ENCODE data around the gene GLTPD2. TPM values are rescaled to one million over a fixed set of nuclear protein-coding genes. Genes with fewer than 3 reads are reported as not detected.

GLTPD2 gene
- total and polyA plus RNA-seq, 2 experiments from 2014 or later: 0.47 to 1.3 TPM

DNA sequence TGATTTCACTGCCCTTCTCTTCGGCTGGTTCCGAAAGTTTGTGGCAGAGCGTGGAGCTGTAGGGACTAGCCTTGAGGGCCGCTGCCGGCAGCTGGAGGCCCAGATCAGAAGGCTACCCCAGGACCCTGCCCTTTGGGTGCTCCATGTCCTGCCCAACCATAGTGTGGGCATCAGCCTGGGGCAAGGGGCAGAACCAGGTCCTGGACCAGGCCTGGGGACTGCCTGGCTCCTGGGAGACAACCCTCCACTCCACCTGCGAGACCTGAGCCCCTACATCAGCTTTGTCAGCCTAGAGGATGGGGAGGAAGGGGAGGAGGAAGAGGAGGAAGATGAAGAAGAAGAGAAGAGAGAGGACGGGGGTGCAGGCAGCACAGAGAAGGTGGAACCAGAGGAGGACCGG is 48.2 kb upstream of the GLTPD2 start:
- H3K4me3 Mint-ChIP-seq: peak overlapping the region; percentile 70
- H3K4me2 ChIP-seq: no peak overlapping the region
- H3K27ac Mint-ChIP-seq: no peak overlapping the region
- H3K9me3 Mint-ChIP-seq: no peaks in the 10 kb centered on the region; the same call in 1 of the 3 replicates
- DNase-seq (ENCODE audit: low spot score): no peak
- no peaks in the 10 kb centered on the region for H3K36me3 ChIP-seq (ENCODE audit: insufficient read depth)
- peaks cover 9% of the 10 kb centered on the region; the same call in 1 of the 2 replicates for H3K4me1 ChIP-seq (ENCODE audit: insufficient read depth)
- H3K27me3 ChIP-seq (ENCODE audit: insufficient read depth): peaks cover 72% of the 10 kb centered on the region
- H3F3A ChIP-seq (replicated peaks; ENCODE audit: low read depth): peaks cover 13% of the 10 kb centered on the region; the same call in 1 of the 2 replicates
- no peak for ATAC-seq
- no peak for TF ChIP-seq ZNF331 (CRISPR knock-in tag; IDR thresholded peaks at IDR 0.05; ENCODE audit: low read depth)
- TF ChIP-seq STAT1 (IDR thresholded peaks at IDR 0.05; ENCODE audit: unreplicated experiment): no peak
- TF ChIP-seq CREB1 (CRISPR knock-in tag; IDR thresholded peaks at IDR 0.05; ENCODE audit: low read depth): no peak
- no peak for TF ChIP-seq NANOG (IDR thresholded peaks at IDR 0.05; ENCODE audit: borderline replicate concordance)
- TF ChIP-seq, protein P1, sequence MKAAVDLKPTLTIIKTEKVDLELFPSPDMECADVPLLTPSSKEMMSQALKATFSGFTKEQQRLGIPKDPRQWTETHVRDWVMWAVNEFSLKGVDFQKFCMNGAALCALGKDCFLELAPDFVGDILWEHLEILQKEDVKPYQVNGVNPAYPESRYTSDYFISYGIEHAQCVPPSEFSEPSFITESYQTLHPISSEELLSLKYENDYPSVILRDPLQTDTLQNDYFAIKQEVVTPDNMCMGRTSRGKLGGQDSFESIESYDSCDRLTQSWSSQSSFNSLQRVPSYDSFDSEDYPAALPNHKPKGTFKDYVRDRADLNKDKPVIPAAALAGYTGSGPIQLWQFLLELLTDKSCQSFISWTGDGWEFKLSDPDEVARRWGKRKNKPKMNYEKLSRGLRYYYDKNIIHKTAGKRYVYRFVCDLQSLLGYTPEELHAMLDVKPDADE (IDR thresholded peaks at IDR 0.05): no peak
- TF ChIP-seq EZH2phosphoT487 (IDR thresholded peaks at IDR 0.05; ENCODE audit: unreplicated experiment): no peak
- TF ChIP-seq EZH2 (IDR thresholded peaks at IDR 0.05; ENCODE audit: low read depth, unreplicated experiment): no peak
- TF ChIP-seq JUNB (IDR thresholded peaks at IDR 0.05; ENCODE audit: unreplicated experiment): no peak
- TF ChIP-seq, protein P2, sequence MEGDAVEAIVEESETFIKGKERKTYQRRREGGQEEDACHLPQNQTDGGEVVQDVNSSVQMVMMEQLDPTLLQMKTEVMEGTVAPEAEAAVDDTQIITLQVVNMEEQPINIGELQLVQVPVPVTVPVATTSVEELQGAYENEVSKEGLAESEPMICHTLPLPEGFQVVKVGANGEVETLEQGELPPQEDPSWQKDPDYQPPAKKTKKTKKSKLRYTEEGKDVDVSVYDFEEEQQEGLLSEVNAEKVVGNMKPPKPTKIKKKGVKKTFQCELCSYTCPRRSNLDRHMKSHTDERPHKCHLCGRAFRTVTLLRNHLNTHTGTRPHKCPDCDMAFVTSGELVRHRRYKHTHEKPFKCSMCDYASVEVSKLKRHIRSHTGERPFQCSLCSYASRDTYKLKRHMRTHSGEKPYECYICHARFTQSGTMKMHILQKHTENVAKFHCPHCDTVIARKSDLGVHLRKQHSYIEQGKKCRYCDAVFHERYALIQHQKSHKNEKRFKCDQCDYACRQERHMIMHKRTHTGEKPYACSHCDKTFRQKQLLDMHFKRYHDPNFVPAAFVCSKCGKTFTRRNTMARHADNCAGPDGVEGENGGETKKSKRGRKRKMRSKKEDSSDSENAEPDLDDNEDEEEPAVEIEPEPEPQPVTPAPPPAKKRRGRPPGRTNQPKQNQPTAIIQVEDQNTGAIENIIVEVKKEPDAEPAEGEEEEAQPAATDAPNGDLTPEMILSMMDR (conservative IDR thresholded peaks at IDR 0.05; ENCODE audit: low read depth in 2 of 2): no peak
- TF ChIP-seq POLR2AphosphoS5 (IDR thresholded peaks at IDR 0.05; ENCODE audit: low read depth): no peak
- H3K4me3 ChIP-seq: peak overlapping the region; percentile 75; the same call in 1 of the 2 replicates
- peaks cover 16% of the 10 kb centered on the region for H3K4me1 Mint-ChIP-seq
- no peak overlapping the region for H3K27ac ChIP-seq (ENCODE audit: low read depth)
- no peaks in the 10 kb centered on the region; the same call in 2 of the 3 replicates for H3K36me3 Mint-ChIP-seq (ENCODE audit: low read depth)
- no peaks in the 10 kb centered on the region for H3K9me2 ChIP-seq (ENCODE audit: insufficient read depth)
- H3K79me2 ChIP-seq (replicated peaks; ENCODE audit: insufficient read depth): no peaks in the 10 kb centered on the region
- H3K27me3 Mint-ChIP-seq (ENCODE audit: insufficient read depth, low read depth, poor library complexity): peaks cover 66% of the 10 kb centered on the region
- 0 out of 2 replicates have a peak, but pooled peaks cover 5% of the 10 kb centered on the region for H4K20me1 ChIP-seq (replicated peaks; ENCODE audit: insufficient read depth)
- H2AFZ ChIP-seq: no peak overlapping the region

DNA sequence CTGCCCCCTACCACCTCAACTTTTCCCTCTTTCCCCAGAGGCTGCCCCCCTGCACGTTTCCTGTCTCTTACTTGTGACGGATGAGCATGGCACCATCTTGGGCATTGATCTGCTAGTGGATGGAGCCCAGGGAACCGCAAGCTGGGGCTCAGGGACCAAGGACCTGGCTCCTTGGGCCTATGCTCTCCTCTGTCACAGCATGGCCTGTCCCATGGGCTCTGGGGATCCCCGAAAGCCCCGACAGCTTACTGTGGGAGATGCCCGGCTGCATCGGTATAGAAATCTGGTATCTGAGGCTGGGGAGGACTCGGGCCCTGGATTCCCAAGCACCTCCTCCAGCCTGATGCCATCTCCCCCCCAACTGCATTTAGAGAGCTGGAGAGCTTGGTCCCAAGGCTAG is 47.2 kb upstream of the GLTPD2 start:
- Mint-ChIP-seq H3K27me3 (ENCODE audit: insufficient read depth, low read depth, poor library complexity) (peaks cover 69% of the 10 kb centered on the region), H3K27ac (no peak overlapping the region), H3K36me3 (ENCODE audit: low read depth) (no peaks in the 10 kb centered on the region; the same call in 2 of the 3 replicates), H3K4me3 (no peak overlapping the region), H3K4me1 (peaks cover 23% of the 10 kb centered on the region), H3K9me3 (no peaks in the 10 kb centered on the region; the same call in 1 of the 3 replicates)
- Histone ChIP-seq H3K4me2 (no peak overlapping the region), H3K27me3 (ENCODE audit: insufficient read depth) (peaks cover 63% of the 10 kb centered on the region), H4K20me1 (replicated peaks; ENCODE audit: insufficient read depth) (0 out of 2 replicates have a peak, but pooled peaks cover 5% of the 10 kb centered on the region), H3K4me3 (no peak overlapping the region), H3K79me2 (replicated peaks; ENCODE audit: insufficient read depth) (no peaks in the 10 kb centered on the region), H3K9me2 (ENCODE audit: insufficient read depth) (no peaks in the 10 kb centered on the region), H2AFZ (no peak overlapping the region), H3K27ac (ENCODE audit: low read depth) (no peak overlapping the region), H3K4me1 (ENCODE audit: insufficient read depth) (peaks cover 15% of the 10 kb centered on the region), H3K36me3 (ENCODE audit: insufficient read depth) (no peaks in the 10 kb centered on the region), H3F3A (replicated peaks; ENCODE audit: low read depth) (peaks cover 13% of the 10 kb centered on the region; the same call in 1 of the 2 replicates)
- TF ChIP-seq ZNF114 (CRISPR knock-in tag; IDR thresholded peaks at IDR 0.05) (no peak), CREB1 (CRISPR knock-in tag; IDR thresholded peaks at IDR 0.05; ENCODE audit: low read depth) (no peak), ZNF331 (CRISPR knock-in tag; IDR thresholded peaks at IDR 0.05; ENCODE audit: low read depth) (no peak), POLR2AphosphoS5 (IDR thresholded peaks at IDR 0.05; ENCODE audit: low read depth) (no peak), EZH2 (IDR thresholded peaks at IDR 0.05; ENCODE audit: low read depth, unreplicated experiment) (no peak), JUNB (IDR thresholded peaks at IDR 0.05; ENCODE audit: unreplicated experiment) (no peak), STAT1 (IDR thresholded peaks at IDR 0.05; ENCODE audit: unreplicated experiment) (no peak)
- TF ChIP-seq, protein P3, sequence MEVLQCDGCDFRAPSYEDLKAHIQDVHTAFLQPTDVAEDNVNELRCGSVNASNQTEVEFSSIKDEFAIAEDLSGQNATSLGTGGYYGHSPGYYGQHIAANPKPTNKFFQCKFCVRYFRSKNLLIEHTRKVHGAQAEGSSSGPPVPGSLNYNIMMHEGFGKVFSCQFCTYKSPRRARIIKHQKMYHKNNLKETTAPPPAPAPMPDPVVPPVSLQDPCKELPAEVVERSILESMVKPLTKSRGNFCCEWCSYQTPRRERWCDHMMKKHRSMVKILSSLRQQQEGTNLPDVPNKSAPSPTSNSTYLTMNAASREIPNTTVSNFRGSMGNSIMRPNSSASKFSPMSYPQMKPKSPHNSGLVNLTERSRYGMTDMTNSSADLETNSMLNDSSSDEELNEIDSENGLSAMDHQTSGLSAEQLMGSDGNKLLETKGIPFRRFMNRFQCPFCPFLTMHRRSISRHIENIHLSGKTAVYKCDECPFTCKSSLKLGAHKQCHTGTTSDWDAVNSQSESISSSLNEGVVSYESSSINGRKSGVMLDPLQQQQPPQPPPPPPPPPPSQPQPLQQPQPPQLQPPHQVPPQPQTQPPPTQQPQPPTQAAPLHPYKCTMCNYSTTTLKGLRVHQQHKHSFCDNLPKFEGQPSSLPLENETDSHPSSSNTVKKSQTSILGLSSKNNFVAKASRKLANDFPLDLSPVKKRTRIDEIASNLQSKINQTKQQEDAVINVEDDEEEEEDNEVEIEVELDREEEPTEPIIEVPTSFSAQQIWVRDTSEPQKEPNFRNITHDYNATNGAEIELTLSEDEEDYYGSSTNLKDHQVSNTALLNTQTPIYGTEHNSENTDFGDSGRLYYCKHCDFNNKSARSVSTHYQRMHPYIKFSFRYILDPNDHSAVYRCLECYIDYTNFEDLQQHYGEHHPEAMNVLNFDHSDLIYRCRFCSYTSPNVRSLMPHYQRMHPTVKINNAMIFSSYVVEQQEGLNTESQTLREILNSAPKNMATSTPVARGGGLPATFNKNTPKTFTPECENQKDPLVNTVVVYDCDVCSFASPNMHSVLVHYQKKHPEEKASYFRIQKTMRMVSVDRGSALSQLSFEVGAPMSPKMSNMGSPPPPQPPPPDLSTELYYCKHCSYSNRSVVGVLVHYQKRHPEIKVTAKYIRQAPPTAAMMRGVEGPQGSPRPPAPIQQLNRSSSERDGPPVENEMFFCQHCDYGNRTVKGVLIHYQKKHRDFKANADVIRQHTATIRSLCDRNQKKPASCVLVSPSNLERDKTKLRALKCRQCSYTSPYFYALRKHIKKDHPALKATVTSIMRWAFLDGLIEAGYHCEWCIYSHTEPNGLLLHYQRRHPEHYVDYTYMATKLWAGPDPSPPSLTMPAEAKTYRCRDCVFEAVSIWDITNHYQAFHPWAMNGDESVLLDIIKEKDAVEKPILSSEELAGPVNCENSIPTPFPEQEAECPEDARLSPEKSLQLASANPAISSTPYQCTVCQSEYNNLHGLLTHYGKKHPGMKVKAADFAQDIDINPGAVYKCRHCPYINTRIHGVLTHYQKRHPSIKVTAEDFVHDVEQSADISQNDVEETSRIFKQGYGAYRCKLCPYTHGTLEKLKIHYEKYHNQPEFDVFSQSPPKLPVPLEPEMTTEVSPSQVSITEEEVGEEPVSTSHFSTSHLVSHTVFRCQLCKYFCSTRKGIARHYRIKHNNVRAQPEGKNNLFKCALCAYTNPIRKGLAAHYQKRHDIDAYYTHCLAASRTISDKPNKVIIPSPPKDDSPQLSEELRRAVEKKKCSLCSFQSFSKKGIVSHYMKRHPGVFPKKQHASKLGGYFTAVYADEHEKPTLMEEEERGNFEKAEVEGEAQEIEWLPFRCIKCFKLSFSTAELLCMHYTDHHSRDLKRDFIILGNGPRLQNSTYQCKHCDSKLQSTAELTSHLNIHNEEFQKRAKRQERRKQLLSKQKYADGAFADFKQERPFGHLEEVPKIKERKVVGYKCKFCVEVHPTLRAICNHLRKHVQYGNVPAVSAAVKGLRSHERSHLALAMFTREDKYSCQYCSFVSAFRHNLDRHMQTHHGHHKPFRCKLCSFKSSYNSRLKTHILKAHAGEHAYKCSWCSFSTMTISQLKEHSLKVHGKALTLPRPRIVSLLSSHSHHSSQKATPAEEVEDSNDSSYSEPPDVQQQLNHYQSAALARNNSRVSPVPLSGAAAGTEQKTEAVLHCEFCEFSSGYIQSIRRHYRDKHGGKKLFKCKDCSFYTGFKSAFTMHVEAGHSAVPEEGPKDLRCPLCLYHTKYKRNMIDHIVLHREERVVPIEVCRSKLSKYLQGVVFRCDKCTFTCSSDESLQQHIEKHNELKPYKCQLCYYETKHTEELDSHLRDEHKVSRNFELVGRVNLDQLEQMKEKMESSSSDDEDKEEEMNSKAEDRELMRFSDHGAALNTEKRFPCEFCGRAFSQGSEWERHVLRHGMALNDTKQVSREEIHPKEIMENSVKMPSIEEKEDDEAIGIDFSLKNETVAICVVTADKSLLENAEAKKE (CRISPR knock-in tag; IDR thresholded peaks at IDR 0.05): no peak
- DNase-seq (ENCODE audit: low spot score): no peak
- no peak for ATAC-seq

Measured in GM23338 (cell line).